GM23338 (cell line): ENCODE measurements around the gene IGFBP6. TPM values are rescaled to one million over a fixed set of nuclear protein-coding genes. Genes with fewer than 3 reads are reported as not detected.

Source experiments
- ATAC-seq: fragments of 200-7000 bp; cut with Tn5 transposase; 3 replicates; pipeline ENCODE4 v1.9.1; 2020
- DNase-seq: peaks from one replicate; pipeline ENCODE4 v3.0.0-alpha.2; 2015; ENCODE audit warnings: low spot score
- H2AFZ ChIP-seq: fragments of 200-600 bp; sonication (generic); 2 replicates; pipeline ENCODE4 v1.8.0; 2016; ENCODE audit warnings: antibody characterized with exemption, mild to moderate bottlenecking, moderate library complexity
- H3F3A ChIP-seq: fragments of 200-600 bp; sonication (generic); replicated peaks from 2 replicates; pipeline ENCODE4 v1.8.0; 2017; ENCODE audit warnings: antibody characterized with exemption, mixed run types, low read depth
- H3K27ac ChIP-seq: fragments of 200-600 bp; sonication (generic); 2 replicates; pipeline ENCODE4 v1.6.1; 2016; ENCODE audit warnings: low read depth
- H3K27me3 ChIP-seq: fragments of 200-600 bp; sonication (generic); 2 replicates; pipeline ENCODE4 v1.8.0; 2016; ENCODE audit warnings: mild to moderate bottlenecking, mixed run types, moderate library complexity; ENCODE audit not compliant: insufficient read depth
- H3K36me3 ChIP-seq: fragments of 200-600 bp; sonication (generic); 2 replicates; pipeline ENCODE4 v1.8.0; 2016; ENCODE audit warnings: mild to moderate bottlenecking; ENCODE audit not compliant: insufficient read depth
- H3K4me1 ChIP-seq: fragments of 200-600 bp; sonication (generic); 2 replicates; pipeline ENCODE4 v1.8.0; 2016; ENCODE audit warnings: mild to moderate bottlenecking, moderate library complexity; ENCODE audit not compliant: insufficient read depth
- H3K4me2 ChIP-seq: fragments of 200-600 bp; sonication (generic); 2 replicates; pipeline ENCODE4 v1.7.1; 2017; ENCODE audit warnings: mixed run types
- H3K4me3 ChIP-seq: fragments of 200-600 bp; sonication (generic); 2 replicates; pipeline ENCODE4 v1.6.1; 2016; ENCODE audit warnings: mixed run types
- H3K79me2 ChIP-seq: fragments of 200-600 bp; sonication (generic); replicated peaks from 2 replicates; pipeline ENCODE4 v1.8.0; 2017; ENCODE audit warnings: mild to moderate bottlenecking; ENCODE audit not compliant: insufficient read depth
- H3K9me2 ChIP-seq: fragments of 200-600 bp; sonication (generic); 2 replicates; pipeline ENCODE4 v1.8.0; 2017; ENCODE audit not compliant: insufficient read depth
- H4K20me1 ChIP-seq: fragments of 200-600 bp; sonication (generic); replicated peaks from 2 replicates; pipeline ENCODE4 v1.8.0; 2017; ENCODE audit warnings: mild to moderate bottlenecking; ENCODE audit not compliant: insufficient read depth
- H3K27ac Mint-ChIP-seq: 2 replicates; pipeline ENCODE4 v1.8.0; 2020; ENCODE audit warnings: inconsistent platforms, mild to moderate bottlenecking, moderate library complexity, mixed read lengths
- H3K27me3 Mint-ChIP-seq: 3 replicates; pipeline ENCODE4 v1.8.0; 2022; ENCODE audit warnings: low read depth, mild to moderate bottlenecking, moderate library complexity, mixed read lengths, inconsistent platforms; ENCODE audit not compliant: insufficient read depth, poor library complexity
- H3K36me3 Mint-ChIP-seq: 3 replicates; pipeline ENCODE4 v1.8.0; 2021; ENCODE audit warnings: low read depth, mild to moderate bottlenecking, inconsistent platforms, moderate library complexity, mixed read lengths
- H3K4me1 Mint-ChIP-seq: 3 replicates; pipeline ENCODE4 v1.8.0; 2020; ENCODE audit warnings: mild to moderate bottlenecking, inconsistent platforms, mixed read lengths
- H3K4me3 Mint-ChIP-seq: 3 replicates; pipeline ENCODE4 v1.8.0; 2021; ENCODE audit warnings: moderate library complexity, mild to moderate bottlenecking, inconsistent platforms, mixed read lengths
- H3K9me3 Mint-ChIP-seq: 3 replicates; pipeline ENCODE4 v1.8.0; 2020; ENCODE audit warnings: moderate library complexity, mild to moderate bottlenecking, inconsistent platforms, mixed read lengths
- ETS1 ChIP-seq: IDR thresholded peaks from 2 replicates; pipeline ENCODE4 v1.6.1; 2016; ENCODE audit warnings: antibody characterized with exemption
- EZH2phosphoT487 ChIP-seq: fragments of 200-600 bp; sonication (generic); IDR thresholded peaks from one replicate; pipeline ENCODE4 v1.8.1; 2018; ENCODE audit warnings: antibody characterized with exemption; ENCODE audit not compliant: unreplicated experiment
- NANOG ChIP-seq: IDR thresholded peaks from 2 replicates; pipeline ENCODE4 v1.6.1; 2016; ENCODE audit warnings: antibody characterized with exemption, borderline replicate concordance
- POLR2AphosphoS5 ChIP-seq: IDR thresholded peaks from 2 replicates; pipeline ENCODE4 v1.6.1; 2016; ENCODE audit warnings: antibody characterized with exemption, low read depth
- polyA plus RNA-seq: library from polyadenylated mRNA; unstranded; fragments of >200 nt; fragmentation: Nextera tagmentation; extraction: Ambion mirVana; gene quantifications from 2 replicates; pipeline ENCODE4 v1.2.1, GENCODE V29; 2016
- total RNA-seq: library from RNA; depleted of rRNA; stranded (reverse); fragments of >200 nt; shearing (Covaris generic); gene quantifications from 2 replicates; pipeline ENCODE4 v1.2.3, GENCODE V29; 2014
- TF ChIP-seq, protein P1 (sequence below): fragments of 250-450 bp; sonication (Bioruptor Pico); IDR thresholded peaks from 2 replicates; pipeline ENCODE4 v1.5.0; 2020; ENCODE audit warnings: mild to moderate bottlenecking, moderate library complexity

Gene IGFBP6
- total and polyA plus RNA-seq, 2 experiments from 2014 or later = 14.7 to 16.6 TPM

GRCh38 chr12:53133722-53134121, 36.3 kb downstream of the IGFBP6 start (continued):
- TF ChIP-seq ETS1 = no peak
- TF ChIP-seq, protein P1, sequence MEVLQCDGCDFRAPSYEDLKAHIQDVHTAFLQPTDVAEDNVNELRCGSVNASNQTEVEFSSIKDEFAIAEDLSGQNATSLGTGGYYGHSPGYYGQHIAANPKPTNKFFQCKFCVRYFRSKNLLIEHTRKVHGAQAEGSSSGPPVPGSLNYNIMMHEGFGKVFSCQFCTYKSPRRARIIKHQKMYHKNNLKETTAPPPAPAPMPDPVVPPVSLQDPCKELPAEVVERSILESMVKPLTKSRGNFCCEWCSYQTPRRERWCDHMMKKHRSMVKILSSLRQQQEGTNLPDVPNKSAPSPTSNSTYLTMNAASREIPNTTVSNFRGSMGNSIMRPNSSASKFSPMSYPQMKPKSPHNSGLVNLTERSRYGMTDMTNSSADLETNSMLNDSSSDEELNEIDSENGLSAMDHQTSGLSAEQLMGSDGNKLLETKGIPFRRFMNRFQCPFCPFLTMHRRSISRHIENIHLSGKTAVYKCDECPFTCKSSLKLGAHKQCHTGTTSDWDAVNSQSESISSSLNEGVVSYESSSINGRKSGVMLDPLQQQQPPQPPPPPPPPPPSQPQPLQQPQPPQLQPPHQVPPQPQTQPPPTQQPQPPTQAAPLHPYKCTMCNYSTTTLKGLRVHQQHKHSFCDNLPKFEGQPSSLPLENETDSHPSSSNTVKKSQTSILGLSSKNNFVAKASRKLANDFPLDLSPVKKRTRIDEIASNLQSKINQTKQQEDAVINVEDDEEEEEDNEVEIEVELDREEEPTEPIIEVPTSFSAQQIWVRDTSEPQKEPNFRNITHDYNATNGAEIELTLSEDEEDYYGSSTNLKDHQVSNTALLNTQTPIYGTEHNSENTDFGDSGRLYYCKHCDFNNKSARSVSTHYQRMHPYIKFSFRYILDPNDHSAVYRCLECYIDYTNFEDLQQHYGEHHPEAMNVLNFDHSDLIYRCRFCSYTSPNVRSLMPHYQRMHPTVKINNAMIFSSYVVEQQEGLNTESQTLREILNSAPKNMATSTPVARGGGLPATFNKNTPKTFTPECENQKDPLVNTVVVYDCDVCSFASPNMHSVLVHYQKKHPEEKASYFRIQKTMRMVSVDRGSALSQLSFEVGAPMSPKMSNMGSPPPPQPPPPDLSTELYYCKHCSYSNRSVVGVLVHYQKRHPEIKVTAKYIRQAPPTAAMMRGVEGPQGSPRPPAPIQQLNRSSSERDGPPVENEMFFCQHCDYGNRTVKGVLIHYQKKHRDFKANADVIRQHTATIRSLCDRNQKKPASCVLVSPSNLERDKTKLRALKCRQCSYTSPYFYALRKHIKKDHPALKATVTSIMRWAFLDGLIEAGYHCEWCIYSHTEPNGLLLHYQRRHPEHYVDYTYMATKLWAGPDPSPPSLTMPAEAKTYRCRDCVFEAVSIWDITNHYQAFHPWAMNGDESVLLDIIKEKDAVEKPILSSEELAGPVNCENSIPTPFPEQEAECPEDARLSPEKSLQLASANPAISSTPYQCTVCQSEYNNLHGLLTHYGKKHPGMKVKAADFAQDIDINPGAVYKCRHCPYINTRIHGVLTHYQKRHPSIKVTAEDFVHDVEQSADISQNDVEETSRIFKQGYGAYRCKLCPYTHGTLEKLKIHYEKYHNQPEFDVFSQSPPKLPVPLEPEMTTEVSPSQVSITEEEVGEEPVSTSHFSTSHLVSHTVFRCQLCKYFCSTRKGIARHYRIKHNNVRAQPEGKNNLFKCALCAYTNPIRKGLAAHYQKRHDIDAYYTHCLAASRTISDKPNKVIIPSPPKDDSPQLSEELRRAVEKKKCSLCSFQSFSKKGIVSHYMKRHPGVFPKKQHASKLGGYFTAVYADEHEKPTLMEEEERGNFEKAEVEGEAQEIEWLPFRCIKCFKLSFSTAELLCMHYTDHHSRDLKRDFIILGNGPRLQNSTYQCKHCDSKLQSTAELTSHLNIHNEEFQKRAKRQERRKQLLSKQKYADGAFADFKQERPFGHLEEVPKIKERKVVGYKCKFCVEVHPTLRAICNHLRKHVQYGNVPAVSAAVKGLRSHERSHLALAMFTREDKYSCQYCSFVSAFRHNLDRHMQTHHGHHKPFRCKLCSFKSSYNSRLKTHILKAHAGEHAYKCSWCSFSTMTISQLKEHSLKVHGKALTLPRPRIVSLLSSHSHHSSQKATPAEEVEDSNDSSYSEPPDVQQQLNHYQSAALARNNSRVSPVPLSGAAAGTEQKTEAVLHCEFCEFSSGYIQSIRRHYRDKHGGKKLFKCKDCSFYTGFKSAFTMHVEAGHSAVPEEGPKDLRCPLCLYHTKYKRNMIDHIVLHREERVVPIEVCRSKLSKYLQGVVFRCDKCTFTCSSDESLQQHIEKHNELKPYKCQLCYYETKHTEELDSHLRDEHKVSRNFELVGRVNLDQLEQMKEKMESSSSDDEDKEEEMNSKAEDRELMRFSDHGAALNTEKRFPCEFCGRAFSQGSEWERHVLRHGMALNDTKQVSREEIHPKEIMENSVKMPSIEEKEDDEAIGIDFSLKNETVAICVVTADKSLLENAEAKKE = no peak

DNA sequence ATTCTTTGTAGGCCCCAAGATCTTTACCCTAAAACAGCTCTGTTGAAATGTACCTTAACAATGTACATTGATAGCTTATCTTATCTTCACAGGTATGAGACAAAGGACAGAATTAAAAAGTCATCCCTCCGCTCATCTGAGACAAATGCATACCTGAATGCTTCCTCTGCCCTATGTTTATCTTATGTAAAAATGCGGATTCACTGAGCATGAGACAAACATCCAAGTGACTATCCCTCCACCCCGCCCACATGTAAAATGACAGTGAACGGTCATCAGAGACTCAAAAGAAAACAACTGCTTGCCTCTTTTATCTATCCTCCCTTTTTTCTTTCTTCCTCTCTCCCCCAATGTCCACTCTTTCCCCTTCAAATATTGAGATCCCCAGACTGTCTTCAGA, 45.9 kb downstream of the IGFBP6 start:
- Histone ChIP-seq H4K20me1 (no peaks in the 10 kb centered on the region), H3K27me3 (no peaks in the 10 kb centered on the region), H2AFZ (no peak overlapping the region), H3K79me2 (no peaks in the 10 kb centered on the region), H3F3A (peaks cover 17% of the 10 kb centered on the region), H3K4me3 (no peak overlapping the region), H3K36me3 (no peaks in the 10 kb centered on the region), H3K9me2 (no peaks in the 10 kb centered on the region), H3K4me2 (no peak overlapping the region), H3K4me1 (no peaks in the 10 kb centered on the region), H3K27ac (no peak overlapping the region)
- DNase-seq (no peak), ATAC-seq (no peak)
- Mint-ChIP-seq H3K27ac (no peak overlapping the region), H3K36me3 (peaks cover 8% of the 10 kb centered on the region; the same call in 1 of the 3 replicates), H3K4me3 (no peak overlapping the region), H3K27me3 (peaks cover 3% of the 10 kb centered on the region), H3K4me1 (no peaks in the 10 kb centered on the region; the same call in 2 of the 3 replicates), H3K9me3 (peaks cover 21% of the 10 kb centered on the region)
- TF ChIP-seq POLR2AphosphoS5 (no peak), NANOG (no peak), EZH2phosphoT487 (no peak)
